HEK293T (cell line): Measurements from ENCODE around the gene DAD1.

Experiments used
- ARNT ChIP-seq: fragments of 450-650 bp; IDR thresholded peaks from 2 replicates; pipeline ENCODE4 v1.6.1; 2017; ENCODE audit warnings: mild to moderate bottlenecking
- BHLHE40 ChIP-seq: fragments of 450-650 bp; IDR thresholded peaks from 2 replicates; pipeline ENCODE4 v1.6.1; 2016; ENCODE audit warnings: mild to moderate bottlenecking, moderate library complexity, borderline replicate concordance
- ELF4 ChIP-seq: fragments of 450-650 bp; IDR thresholded peaks from 2 replicates; pipeline ENCODE4 v1.6.1; 2017; ENCODE audit warnings: antibody characterized with exemption
- FOXA1 ChIP-seq: fragments of 450-650 bp; IDR thresholded peaks from 2 replicates; pipeline ENCODE4 v1.6.1; 2016; ENCODE audit warnings: mild to moderate bottlenecking
- FOXK2 ChIP-seq: fragments of 450-650 bp; IDR thresholded peaks from 2 replicates; pipeline ENCODE4 v1.6.1; 2016; ENCODE audit warnings: mild to moderate bottlenecking
- FOXM1 ChIP-seq: fragments of 450-650 bp; IDR thresholded peaks from 2 replicates; pipeline ENCODE4 v1.6.1; 2017; ENCODE audit warnings: mild to moderate bottlenecking, borderline replicate concordance
- HDGF ChIP-seq: fragments of 450-650 bp; IDR thresholded peaks from 2 replicates; pipeline ENCODE4 v1.6.1; 2017; ENCODE audit warnings: antibody characterized with exemption, borderline replicate concordance
- L3MBTL2 ChIP-seq: fragments of 450-650 bp; conservative IDR thresholded peaks from 2 replicates; pipeline ENCODE4 v1.6.1; 2016; ENCODE audit warnings: mild to moderate bottlenecking
- LEF1 ChIP-seq: fragments of 450-650 bp; IDR thresholded peaks from 2 replicates; pipeline ENCODE4 v1.6.1; 2017; ENCODE audit warnings: mild to moderate bottlenecking, borderline replicate concordance
- NFRKB ChIP-seq: fragments of 450-650 bp; IDR thresholded peaks from 2 replicates; pipeline ENCODE4 v1.6.1; 2016; ENCODE audit warnings: mild to moderate bottlenecking, moderate library complexity
- SP1 ChIP-seq: fragments of 450-650 bp; IDR thresholded peaks from 2 replicates; pipeline ENCODE4 v1.6.1; 2017
- TARDBP ChIP-seq: fragments of 450-650 bp; IDR thresholded peaks from 2 replicates; pipeline ENCODE4 v1.6.1; 2016
- ZNF384 ChIP-seq: fragments of 450-650 bp; IDR thresholded peaks from 2 replicates; pipeline ENCODE4 v1.6.1; 2016
- TF ChIP-seq, protein P1 (sequence below): fragments of 450-650 bp; IDR thresholded peaks from 2 replicates; pipeline ENCODE4 v1.6.1; 2016

DNA sequence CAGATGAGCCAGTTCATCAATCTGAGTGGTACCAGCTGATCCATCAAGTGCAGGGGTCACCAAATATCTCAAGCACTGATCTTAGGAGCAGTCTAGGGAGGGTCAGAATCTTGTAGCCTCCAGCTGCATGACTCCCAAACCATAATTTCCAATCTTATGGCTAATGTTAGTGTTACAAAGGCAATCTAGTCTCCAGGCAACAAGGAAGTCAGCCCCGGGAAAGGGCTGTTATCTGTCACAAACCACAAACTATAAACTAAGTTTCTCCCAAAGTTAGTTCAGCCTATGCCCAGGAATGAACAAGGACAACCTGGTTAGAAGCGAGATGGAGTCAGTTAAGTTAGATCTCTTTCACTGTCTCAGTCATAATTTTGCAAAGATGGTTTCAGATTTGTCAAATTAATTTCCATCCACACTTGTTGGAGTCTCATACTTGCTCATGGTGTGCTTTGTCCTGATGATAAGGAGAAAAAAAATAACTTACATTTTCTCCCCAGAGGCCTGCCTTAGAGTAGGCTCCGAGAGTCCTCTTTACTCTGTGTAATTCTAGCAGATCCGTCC is 5.2 kb upstream of the DAD1 start:
- TF ChIP-seq BHLHE40 (no peak), HDGF (no peak), SP1 (no peak), ELF4 (no peak), ARNT (no peak), LEF1 (no peak), FOXK2 (no peak), TARDBP (no peak), FOXM1 (no peak), ZNF384 (no peak), FOXA1 (no peak), L3MBTL2 (no peak), NFRKB (no peak)
- TF ChIP-seq, protein P1, sequence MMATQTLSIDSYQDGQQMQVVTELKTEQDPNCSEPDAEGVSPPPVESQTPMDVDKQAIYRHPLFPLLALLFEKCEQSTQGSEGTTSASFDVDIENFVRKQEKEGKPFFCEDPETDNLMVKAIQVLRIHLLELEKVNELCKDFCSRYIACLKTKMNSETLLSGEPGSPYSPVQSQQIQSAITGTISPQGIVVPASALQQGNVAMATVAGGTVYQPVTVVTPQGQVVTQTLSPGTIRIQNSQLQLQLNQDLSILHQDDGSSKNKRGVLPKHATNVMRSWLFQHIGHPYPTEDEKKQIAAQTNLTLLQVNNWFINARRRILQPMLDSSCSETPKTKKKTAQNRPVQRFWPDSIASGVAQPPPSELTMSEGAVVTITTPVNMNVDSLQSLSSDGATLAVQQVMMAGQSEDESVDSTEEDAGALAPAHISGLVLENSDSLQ: no peak
